HG02588 (cell line): Measurements from ENCODE around the gene MIGA2.

Source experiments
- ATAC-seq: cut with Tn5 transposase; IDR thresholded peaks from one replicate; pipeline ENCODE4 v1.9.1; 2021; ENCODE audit warnings: mild to moderate bottlenecking, moderate library complexity; ENCODE audit not compliant: unreplicated experiment

Gene MIGA2

GRCh38 chr9:129118799-129119198, 82.4 kb downstream of the MIGA2 start:
- no peak for ATAC-seq

- no peak for ATAC-seq
These were observed 85.1 kb downstream of the MIGA2 start for GRCh38 chr9:129121483-129121882.
